ENCODE data around the gene DDIT4. TPM values are rescaled to one million over a fixed set of nuclear protein-coding genes. Genes with fewer than 3 reads are reported as not detected.
"Not testable (repeated sequence)": the region's sequence is repeated elsewhere in the genome, so short reads cannot be mapped to it uniquely, and the experiment has no call there.

Gene DDIT4
- total RNA-seq, 2 experiments from 2014 or later: 750 to 1,039 TPM

- intact Hi-C loops (cut with DNase I, micrococcal nuclease): loop anchor here in 1 of 2 experiments (5.0 to 10.0 kb wide), 3 partner anchors 267 to 568 kb away; partner anchors contain the start of gene VSIR
- no peaks in the 10 kb centered on the region for H3K27me3 Mint-ChIP-seq
- CTCF ChIA-PET: interaction anchor here (0.5 to 1.6 kb wide), 3 partner anchors 19 to 130 kb away, joined by 3 to 5 read pairs (median 3); no protein-coding TSS in a partner anchor
These were observed 21.7 kb downstream of the DDIT4 start for GRCh38 chr10:72295330-72295910.

GRCh38 chr10:72296829-72297280 is 23.1 kb downstream of the DDIT4 start:
- H3K9me3 Mint-ChIP-seq (ENCODE audit: low read depth); DNase-seq; H3K27me3 Mint-ChIP-seq; ATAC-seq: not testable (repeated sequence)
- intact Hi-C loops (cut with DNase I, micrococcal nuclease): loop anchor here (1.0 to 10.0 kb wide), 13 partner anchors 8 to 570 kb away; partner anchors contain the start of genes DDIT4 (in 2 of the 2) and VSIR (in 1 of the 2)
- peaks cover 78% of the 10 kb centered on the region for H3K4me1 Mint-ChIP-seq
- ChIA-PET POLR2A (interaction anchor here (0.6 to 8.6 kb wide), 22 partner anchors 9 to 1915 kb away, joined by 3 to 137 read pairs (median 8); partner anchors contain the start of genes ANAPC16, ASCC1 and DDIT4), CTCF (interaction anchor here (0.8 to 2.2 kb wide), 9 partner anchors 8 to 78 kb away, joined by 3 to 9 read pairs (median 4); partner anchors contain the start of gene DDIT4)
- H3K4me3 Mint-ChIP-seq: peak overlapping the region; percentile 80
- H3K36me3 Mint-ChIP-seq (ENCODE audit: low read depth): peaks cover 18% of the 10 kb centered on the region
- H3K27ac Mint-ChIP-seq: peak overlapping the region; percentile 99

More at GRCh38 chr10:72295330-72295910, 21.7 kb downstream of the DDIT4 start:
- Mint-ChIP-seq H3K4me3 (peak overlapping the region; percentile 80), H3K36me3 (ENCODE audit: low read depth) (peaks cover 10% of the 10 kb centered on the region), H3K4me1 (peaks cover 80% of the 10 kb centered on the region), H3K27ac (peak overlapping the region; percentile 99), H3K9me3 (ENCODE audit: low read depth) (no peaks in the 10 kb centered on the region)
- POLR2A ChIA-PET: interaction anchor here (0.8 to 8.6 kb wide), 8 partner anchors 10 to 79 kb away, joined by 4 to 137 read pairs (median 34); partner anchors contain the start of genes ANAPC16, ASCC1 and DDIT4
- ATAC-seq (no peak), DNase-seq (no peak)

GRCh38 chr10:72297281-72297804 is 23.6 kb downstream of the DDIT4 start:
- H3K36me3 Mint-ChIP-seq (ENCODE audit: low read depth): peaks cover 18% of the 10 kb centered on the region
- H3K9me3 Mint-ChIP-seq (ENCODE audit: low read depth): peaks cover 3% of the 10 kb centered on the region
- ChIA-PET POLR2A (interaction anchor here (0.6 to 8.6 kb wide), 25 partner anchors 8 to 1915 kb away, joined by 3 to 137 read pairs (median 7); partner anchors contain the start of genes ANAPC16, ASCC1 and DDIT4), CTCF (interaction anchor here (0.7 to 2.2 kb wide), 9 partner anchors 8 to 81 kb away, joined by 3 to 9 read pairs (median 4); partner anchors contain the start of gene DDIT4)
- peak overlapping the region; percentile 80 for H3K4me3 Mint-ChIP-seq
- H3K4me1 Mint-ChIP-seq: peaks cover 74% of the 10 kb centered on the region
- peak overlapping the region; percentile 99 for H3K27ac Mint-ChIP-seq
- ATAC-seq: peak; percentile 48
- intact Hi-C loops (cut with DNase I, micrococcal nuclease): loop anchor here (1.0 to 10.0 kb wide), 13 partner anchors 8 to 570 kb away; partner anchors contain the start of genes DDIT4 (in 1 of the 2) and VSIR (in 1 of the 2)
- DNase-seq: peak; percentile 98
- no peaks in the 10 kb centered on the region for H3K27me3 Mint-ChIP-seq

GRCh38 chr10:72297805-72298591 is 24.3 kb downstream of the DDIT4 start:
- Mint-ChIP-seq H3K36me3 (ENCODE audit: low read depth) (peaks cover 18% of the 10 kb centered on the region), H3K4me3 (peak overlapping the region; percentile 80), H3K27ac (peak overlapping the region; percentile 99), H3K9me3 (ENCODE audit: low read depth) (peaks cover 3% of the 10 kb centered on the region), H3K27me3 (no peaks in the 10 kb centered on the region), H3K4me1 (peaks cover 68% of the 10 kb centered on the region)
- ATAC-seq (peak; percentile 72), DNase-seq (peak; percentile 98)
- intact Hi-C loops (cut with DNase I, micrococcal nuclease): loop anchor here (1.0 to 10.0 kb wide), 13 partner anchors 7 to 571 kb away; partner anchors contain the start of genes DDIT4 (in 1 of the 2) and VSIR (in 1 of the 2)
- ChIA-PET POLR2A (interaction anchor here (0.6 to 8.6 kb wide), 21 partner anchors 8 to 525 kb away, joined by 3 to 137 read pairs (median 9); partner anchors contain the start of genes ANAPC16, ASCC1 and DDIT4), CTCF (interaction anchor here (0.7 to 2.2 kb wide), 8 partner anchors 11 to 81 kb away, joined by 3 to 9 read pairs (median 4); partner anchors contain the start of gene DDIT4)

GRCh38 chr10:72298592-72299519 is 25.1 kb downstream of the DDIT4 start:
- ATAC-seq (no peak), DNase-seq (no peak)
- no peaks in the 10 kb centered on the region for H3K27me3 Mint-ChIP-seq
- H3K9me3 Mint-ChIP-seq (ENCODE audit: low read depth): peaks cover 3% of the 10 kb centered on the region
- H3K36me3 Mint-ChIP-seq (ENCODE audit: low read depth): peaks cover 17% of the 10 kb centered on the region
- ChIA-PET POLR2A (interaction anchor here (2.6 to 5.4 kb wide), 3 partner anchors 22 to 33 kb away, joined by 38 to 124 read pairs (median 75); no protein-coding TSS in a partner anchor), CTCF (no interaction called here)
- intact Hi-C loops (cut with DNase I, micrococcal nuclease): loop anchor here in 1 of 2 experiments (5.0 to 10.0 kb wide), 3 partner anchors 263 to 572 kb away; partner anchors contain the start of gene VSIR
- H3K4me3 Mint-ChIP-seq: peak overlapping the region; percentile 80
- peaks cover 68% of the 10 kb centered on the region for H3K4me1 Mint-ChIP-seq
- H3K27ac Mint-ChIP-seq: peak overlapping the region; percentile 99

GRCh38 chr10:72303424-72304128 is 29.9 kb downstream of the DDIT4 start:
- ATAC-seq (no peak), DNase-seq (peak; percentile 29)
- peaks cover 3% of the 10 kb centered on the region for H3K9me3 Mint-ChIP-seq (ENCODE audit: low read depth)
- peaks cover 8% of the 10 kb centered on the region for H3K36me3 Mint-ChIP-seq (ENCODE audit: low read depth)
- peaks cover 72% of the 10 kb centered on the region for H3K4me1 Mint-ChIP-seq
- CTCF ChIA-PET: interaction anchor here (0.6 to 3.9 kb wide), 14 partner anchors 9 to 323 kb away, joined by 3 to 20 read pairs (median 4); partner anchors contain the start of gene MICU1
- intact Hi-C loops (cut with DNase I, micrococcal nuclease): no loop called here
- H3K4me3 Mint-ChIP-seq: peak overlapping the region; percentile 68
- H3K27ac Mint-ChIP-seq: peak overlapping the region; percentile 84
- POLR2A ChIA-PET: interaction anchor here (0.6 to 6.5 kb wide), 9 partner anchors 12 to 43 kb away, joined by 3 to 104 read pairs (median 7); no protein-coding TSS in a partner anchor
- no peaks in the 10 kb centered on the region for H3K27me3 Mint-ChIP-seq

GRCh38 chr10:72306215-72306760 is 32.6 kb downstream of the DDIT4 start:
- no peaks in the 10 kb centered on the region for H3K9me3 Mint-ChIP-seq (ENCODE audit: low read depth)
- H3K36me3 Mint-ChIP-seq (ENCODE audit: low read depth): peaks cover 4% of the 10 kb centered on the region
- ChIA-PET CTCF (interaction anchor here (0.7 to 3.9 kb wide), 9 partner anchors 10 to 34 kb away, joined by 3 to 20 read pairs (median 5); no protein-coding TSS in a partner anchor), POLR2A (interaction anchor here (2.1 to 6.5 kb wide), 2 partner anchors 10 to 14 kb away, joined by 43 to 104 read pairs; no protein-coding TSS in a partner anchor)
- H3K4me3 Mint-ChIP-seq: peak overlapping the region; percentile 38
- ATAC-seq (no peak), DNase-seq (no peak)
- no peaks in the 10 kb centered on the region for H3K27me3 Mint-ChIP-seq
- peak overlapping the region; percentile 94 for H3K27ac Mint-ChIP-seq
- intact Hi-C loops (cut with DNase I, micrococcal nuclease): no loop called here
- peaks cover 79% of the 10 kb centered on the region for H3K4me1 Mint-ChIP-seq

- H3K4me1 Mint-ChIP-seq: peaks cover 77% of the 10 kb centered on the region
- not testable (repeated sequence) for H3K4me3 Mint-ChIP-seq
- CTCF ChIA-PET: interaction anchor here (0.8 to 1.8 kb wide), 5 partner anchors 11 to 32 kb away, joined by 3 to 22 read pairs (median 3); no protein-coding TSS in a partner anchor
These were observed 34.0 kb downstream of the DDIT4 start for GRCh38 chr10:72307711-72308110.

More at GRCh38 chr10:72307711-72308110, 34.0 kb downstream of the DDIT4 start:
- DNase-seq; ATAC-seq; intact Hi-C loops (cut with DNase I, micrococcal nuclease); H3K27me3 Mint-ChIP-seq; H3K36me3 Mint-ChIP-seq (ENCODE audit: low read depth); H3K9me3 Mint-ChIP-seq (ENCODE audit: low read depth): not testable (repeated sequence)
- POLR2A ChIA-PET: interaction anchor here (1.5 kb wide), 1 partner anchor 12 kb away, joined by 16 read pairs; no protein-coding TSS in a partner anchor
- peak overlapping the region; percentile 69 for H3K27ac Mint-ChIP-seq

All from activated CD4-positive, alpha-beta T cell treated with anti-CD3 and anti-CD28 coated beads for 36 hours (primary cell).